VCaP (cell line): ENCODE results near the gene TSHZ2.
"Not testable (repeated sequence)": the region's sequence is repeated elsewhere in the genome, so short reads cannot be mapped to it uniquely, and the experiment has no call there.

Source experiments
- H3K27ac ChIP-seq: fragments of 450-650 bp; 2 replicates; pipeline ENCODE4 v1.5.1; 2017
- CTCF ChIP-seq: fragments of 450-650 bp; conservative IDR thresholded peaks from 2 replicates; pipeline ENCODE4 v1.5.1; 2017; ENCODE audit warnings: mild to moderate bottlenecking, moderate library complexity

Gene TSHZ2

GRCh38 chr20:53081916-53082863 is 110.0 kb downstream of the TSHZ2 start:
- TF ChIP-seq CTCF, result no peak
- H3K27ac ChIP-seq, result no peak overlapping the region

DNA sequence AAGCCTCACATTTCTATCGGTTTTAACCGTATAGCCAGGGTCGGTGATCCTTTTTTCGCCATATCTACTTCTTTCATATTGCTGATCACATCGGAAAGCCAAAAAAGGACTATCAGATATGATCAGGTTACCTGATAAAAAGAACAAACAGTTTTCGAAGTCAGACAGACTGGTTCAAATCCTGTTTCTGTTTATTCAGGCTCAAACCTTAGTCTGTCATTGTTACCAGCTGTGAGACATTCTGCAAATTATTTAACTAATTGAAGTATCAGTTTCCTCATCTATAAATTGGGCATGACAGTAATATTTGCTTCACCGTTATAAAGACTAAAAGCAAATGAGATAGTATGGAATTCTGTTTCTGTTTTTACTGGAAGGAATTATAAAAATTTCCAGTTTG is 111.3 kb downstream of the TSHZ2 start:
- no peak overlapping the region for H3K27ac ChIP-seq
- TF ChIP-seq CTCF, result no peak

- TF ChIP-seq CTCF, result no peak
- H3K27ac ChIP-seq, result no peak overlapping the region
Measured at GRCh38 chr20:53084408-53084997, 112.3 kb downstream of the TSHZ2 start.

- TF ChIP-seq CTCF, result no peak
- H3K27ac ChIP-seq, result no peak overlapping the region
Measured at GRCh38 chr20:53085720-53086119, 113.6 kb downstream of the TSHZ2 start.

DNA sequence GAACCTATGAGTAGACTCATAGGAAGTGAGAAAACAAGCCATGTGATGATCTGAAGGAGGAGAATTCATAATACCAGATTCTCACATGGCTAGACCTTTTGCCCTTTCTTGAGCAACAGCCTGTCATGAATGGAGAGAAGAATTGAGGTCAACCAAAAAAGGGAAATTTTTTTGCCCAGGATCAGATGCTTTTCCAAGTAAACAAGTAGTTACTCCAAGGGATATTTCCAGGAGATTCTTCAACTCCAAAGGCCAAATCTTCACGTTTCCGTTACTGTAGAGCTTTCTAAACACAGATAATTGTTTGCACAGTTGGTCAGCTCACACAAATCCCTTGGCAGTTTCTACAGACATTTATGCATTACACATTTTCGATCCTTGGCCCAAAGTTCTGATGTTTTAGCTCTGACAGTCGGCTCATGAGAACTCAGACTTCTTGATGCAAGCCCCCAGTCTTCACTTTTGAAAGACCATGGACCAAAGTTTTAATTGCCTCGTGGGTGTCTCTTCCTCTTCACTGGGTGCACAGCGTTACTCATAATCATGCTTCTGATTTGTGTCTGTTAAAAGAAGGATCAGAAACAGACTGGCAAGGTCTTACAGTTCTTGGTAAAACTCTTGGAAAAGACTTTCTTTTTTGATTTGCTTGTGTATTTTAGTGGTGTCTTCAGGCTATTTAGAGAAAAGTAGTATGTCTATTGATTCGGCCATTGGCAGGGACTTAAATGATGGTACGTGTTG is 115.0 kb downstream of the TSHZ2 start:
- no peak overlapping the region for H3K27ac ChIP-seq
- no peak for TF ChIP-seq CTCF

DNA sequence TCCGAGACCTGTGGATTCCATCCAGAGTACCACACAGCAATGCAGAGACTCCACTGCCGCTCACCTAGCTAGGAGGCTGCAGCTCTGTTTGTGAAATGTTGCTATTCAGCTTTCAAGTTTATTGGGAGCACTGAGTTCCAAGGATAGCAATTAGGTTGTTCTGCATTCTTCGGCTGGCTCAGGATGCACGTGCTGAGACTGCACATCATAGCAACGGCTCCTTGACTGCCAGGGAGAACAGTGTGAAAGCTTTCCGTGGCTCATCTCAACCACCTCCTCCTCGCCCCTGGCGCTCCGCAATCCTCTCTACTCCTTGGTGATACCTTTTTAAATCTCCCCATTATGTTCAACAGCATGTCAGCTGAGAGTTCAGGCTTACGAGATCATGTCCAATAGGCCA is 116.6 kb downstream of the TSHZ2 start:
- no peak overlapping the region for H3K27ac ChIP-seq
- no peak for TF ChIP-seq CTCF

DNA sequence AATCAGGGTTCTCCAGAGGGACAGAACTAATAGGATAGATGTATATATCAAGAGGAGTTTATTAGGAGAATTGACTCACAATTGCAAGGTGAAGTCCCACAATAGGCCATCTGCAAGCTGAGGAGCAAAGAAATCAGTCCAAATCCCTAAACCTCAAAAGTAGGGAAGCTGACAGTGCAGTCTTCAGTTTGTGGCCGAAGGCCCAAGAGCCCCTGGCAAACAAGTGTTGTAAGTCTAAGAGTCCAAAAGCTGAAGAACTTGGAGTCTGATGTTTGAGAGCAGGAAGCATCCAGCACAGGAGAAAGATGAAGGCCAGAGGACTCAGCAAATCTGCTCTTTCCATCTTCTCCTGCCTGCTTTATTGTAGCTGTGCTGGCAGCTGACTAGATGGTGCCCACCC is 117.7 kb downstream of the TSHZ2 start:
- not testable (repeated sequence) for H3K27ac ChIP-seq
